ENCODE measurements around the gene GALR3.

GALR3 gene

DNA sequence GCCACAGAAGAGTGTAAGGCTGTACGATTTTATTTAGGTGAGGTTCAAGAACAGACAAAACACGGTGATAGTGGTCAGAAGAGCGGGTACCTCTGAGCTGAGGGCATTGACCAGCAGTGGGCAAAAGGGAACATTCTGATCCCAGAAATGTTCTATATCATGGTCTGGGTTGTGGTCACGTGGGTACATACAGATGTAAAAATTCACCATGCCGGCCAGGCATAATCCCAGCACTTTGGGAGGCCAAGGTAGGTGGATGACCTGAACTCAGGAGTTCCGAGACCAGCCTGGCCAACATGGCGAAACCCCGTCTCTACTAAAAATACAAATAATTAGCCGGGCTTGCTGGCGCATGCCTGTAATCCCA is 46.6 kb upstream of the GALR3 start:
- Histone ChIP-seq H3K9me3 (ENCODE audit: insufficient read depth, low read depth, low read length) (no peaks in the 10 kb centered on the region), H3K4me2 (ENCODE audit: low read depth, low read length, poor library complexity, severe bottlenecking) (no peak overlapping the region), H3K27me3 (ENCODE audit: insufficient read depth, low read length, poor library complexity, severe bottlenecking) (no peaks in the 10 kb centered on the region), H3K79me2 (ENCODE audit: insufficient read depth, low read length) (no peaks in the 10 kb centered on the region), H3K4me3 (ENCODE audit: low read length, poor library complexity, severe bottlenecking) (no peak overlapping the region), H3K9ac (ENCODE audit: low read depth, low read length, poor library complexity, severe bottlenecking) (no peak overlapping the region), H4K20me1 (ENCODE audit: insufficient read depth, low read length, poor library complexity, severe bottlenecking) (no peaks in the 10 kb centered on the region), H3K9me2 (replicated peaks; ENCODE audit: low read depth, low read length) (no peaks in the 10 kb centered on the region), H2AFZ (ENCODE audit: low read length) (no peak overlapping the region), H3K36me3 (ENCODE audit: insufficient read depth, low read length) (peaks cover 13% of the 10 kb centered on the region; the same call in 1 of the 2 replicates), H3K4me1 (ENCODE audit: insufficient read depth, low read length, poor library complexity, severe bottlenecking) (no peaks in the 10 kb centered on the region), H3F3A (ENCODE audit: low read depth) (no peaks in the 10 kb centered on the region)
- TF ChIP-seq, protein P1, sequence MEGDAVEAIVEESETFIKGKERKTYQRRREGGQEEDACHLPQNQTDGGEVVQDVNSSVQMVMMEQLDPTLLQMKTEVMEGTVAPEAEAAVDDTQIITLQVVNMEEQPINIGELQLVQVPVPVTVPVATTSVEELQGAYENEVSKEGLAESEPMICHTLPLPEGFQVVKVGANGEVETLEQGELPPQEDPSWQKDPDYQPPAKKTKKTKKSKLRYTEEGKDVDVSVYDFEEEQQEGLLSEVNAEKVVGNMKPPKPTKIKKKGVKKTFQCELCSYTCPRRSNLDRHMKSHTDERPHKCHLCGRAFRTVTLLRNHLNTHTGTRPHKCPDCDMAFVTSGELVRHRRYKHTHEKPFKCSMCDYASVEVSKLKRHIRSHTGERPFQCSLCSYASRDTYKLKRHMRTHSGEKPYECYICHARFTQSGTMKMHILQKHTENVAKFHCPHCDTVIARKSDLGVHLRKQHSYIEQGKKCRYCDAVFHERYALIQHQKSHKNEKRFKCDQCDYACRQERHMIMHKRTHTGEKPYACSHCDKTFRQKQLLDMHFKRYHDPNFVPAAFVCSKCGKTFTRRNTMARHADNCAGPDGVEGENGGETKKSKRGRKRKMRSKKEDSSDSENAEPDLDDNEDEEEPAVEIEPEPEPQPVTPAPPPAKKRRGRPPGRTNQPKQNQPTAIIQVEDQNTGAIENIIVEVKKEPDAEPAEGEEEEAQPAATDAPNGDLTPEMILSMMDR (conservative IDR thresholded peaks at IDR 0.05; ENCODE audit: low read length): no peak
- no peak for TF ChIP-seq EZH2phosphoT487 (IDR thresholded peaks at IDR 0.05; ENCODE audit: borderline replicate concordance)

DNA sequence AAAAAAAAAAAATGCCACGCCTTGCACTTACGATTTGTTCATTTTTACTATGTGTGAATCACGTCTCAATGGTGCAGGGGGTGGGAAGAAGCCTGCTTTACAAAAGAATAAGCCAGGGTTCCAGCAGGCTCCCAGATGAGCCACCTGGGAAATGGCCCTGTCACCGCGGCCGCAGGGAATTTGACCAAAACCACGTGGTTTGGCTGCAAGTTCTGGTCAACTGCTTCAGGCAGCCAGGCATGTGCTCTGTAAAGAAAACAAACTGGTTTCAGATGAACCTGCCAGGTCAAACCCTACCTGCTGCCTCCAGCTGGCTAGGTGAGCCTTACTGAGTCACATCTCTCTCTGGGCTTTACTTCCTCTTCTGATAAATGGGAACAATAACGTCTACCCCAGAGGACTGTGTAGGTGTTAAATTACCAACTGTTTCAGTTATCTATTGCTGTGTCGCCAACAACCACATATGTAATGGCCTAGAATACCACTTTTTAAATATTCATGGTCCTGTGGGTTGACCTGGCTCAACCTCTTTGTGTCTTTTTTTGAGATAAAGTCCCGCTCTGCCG is 46.0 kb upstream of the GALR3 start:
- H3K4me1 ChIP-seq (ENCODE audit: insufficient read depth, low read length, poor library complexity, severe bottlenecking): no peaks in the 10 kb centered on the region
- no peaks in the 10 kb centered on the region for H3K9me2 ChIP-seq (replicated peaks; ENCODE audit: low read depth, low read length)
- H3K9me3 ChIP-seq (ENCODE audit: insufficient read depth, low read depth, low read length): no peaks in the 10 kb centered on the region
- H3K4me3 ChIP-seq (ENCODE audit: low read length, poor library complexity, severe bottlenecking): no peak overlapping the region
- no peaks in the 10 kb centered on the region for H3K27me3 ChIP-seq (ENCODE audit: insufficient read depth, low read length, poor library complexity, severe bottlenecking)
- H3K36me3 ChIP-seq (ENCODE audit: insufficient read depth, low read length): peaks cover 9% of the 10 kb centered on the region; the same call in 1 of the 2 replicates
- no peaks in the 10 kb centered on the region for H4K20me1 ChIP-seq (ENCODE audit: insufficient read depth, low read length, poor library complexity, severe bottlenecking)
- no peak overlapping the region for H3K4me2 ChIP-seq (ENCODE audit: low read depth, low read length, poor library complexity, severe bottlenecking)
- H2AFZ ChIP-seq (ENCODE audit: low read length): no peak overlapping the region
- H3K79me2 ChIP-seq (ENCODE audit: insufficient read depth, low read length): no peaks in the 10 kb centered on the region
- TF ChIP-seq, protein P1 (conservative IDR thresholded peaks at IDR 0.05; ENCODE audit: low read length): no peak
- no peak for TF ChIP-seq EZH2phosphoT487 (IDR thresholded peaks at IDR 0.05; ENCODE audit: borderline replicate concordance)
- H3K9ac ChIP-seq (ENCODE audit: low read depth, low read length, poor library complexity, severe bottlenecking): no peak overlapping the region
- no peaks in the 10 kb centered on the region for H3F3A ChIP-seq (ENCODE audit: low read depth)

DNA sequence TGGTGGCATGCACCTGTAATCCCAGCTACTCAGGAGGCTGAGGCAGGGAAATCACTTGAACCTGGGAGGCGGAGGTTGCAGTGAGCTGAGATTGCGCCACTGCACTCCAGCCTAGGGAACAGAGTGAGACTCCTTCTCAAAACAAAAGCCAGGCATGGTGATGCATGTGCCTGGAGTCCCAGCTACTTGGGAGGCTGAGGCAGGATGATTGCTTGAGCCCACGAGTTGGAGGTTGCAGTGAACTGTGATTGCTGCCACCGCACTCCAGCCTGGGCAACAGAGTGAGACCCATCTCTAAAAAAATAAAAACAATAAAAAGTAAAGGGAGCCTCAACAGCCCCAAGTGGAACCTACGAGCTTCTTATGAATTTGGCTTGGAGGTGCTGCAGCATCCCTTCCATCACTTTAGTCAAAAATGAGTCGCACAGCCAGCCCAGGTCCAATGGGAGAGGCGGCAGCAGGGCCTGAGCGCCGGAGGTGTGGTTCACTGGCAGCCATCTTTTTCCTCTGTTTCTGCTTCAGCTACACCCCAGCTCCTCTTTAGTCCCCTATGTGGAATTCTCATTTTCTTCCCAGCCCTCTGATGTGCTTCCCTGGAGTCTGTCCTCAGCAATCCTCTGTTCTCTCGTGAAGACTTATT is 44.7 kb upstream of the GALR3 start:
- no peaks in the 10 kb centered on the region for H3K4me1 ChIP-seq (ENCODE audit: insufficient read depth, low read length, poor library complexity, severe bottlenecking)
- no peak overlapping the region for H2AFZ ChIP-seq (ENCODE audit: low read length)
- H3K4me3 ChIP-seq (ENCODE audit: low read length, poor library complexity, severe bottlenecking): no peak overlapping the region
- no peaks in the 10 kb centered on the region for H3K9me3 ChIP-seq (ENCODE audit: insufficient read depth, low read depth, low read length)
- TF ChIP-seq EZH2phosphoT487 (IDR thresholded peaks at IDR 0.05; ENCODE audit: borderline replicate concordance): no peak
- TF ChIP-seq, protein P1 (conservative IDR thresholded peaks at IDR 0.05; ENCODE audit: low read length): no peak
- H3K79me2 ChIP-seq (ENCODE audit: insufficient read depth, low read length): no peaks in the 10 kb centered on the region
- no peaks in the 10 kb centered on the region for H3K27me3 ChIP-seq (ENCODE audit: insufficient read depth, low read length, poor library complexity, severe bottlenecking)
- H3K9me2 ChIP-seq (replicated peaks; ENCODE audit: low read depth, low read length): no peaks in the 10 kb centered on the region
- H3K4me2 ChIP-seq (ENCODE audit: low read depth, low read length, poor library complexity, severe bottlenecking): no peak overlapping the region
- H3K36me3 ChIP-seq (ENCODE audit: insufficient read depth, low read length): no peaks in the 10 kb centered on the region; the same call in 1 of the 2 replicates
- no peaks in the 10 kb centered on the region for H4K20me1 ChIP-seq (ENCODE audit: insufficient read depth, low read length, poor library complexity, severe bottlenecking)
- H3K9ac ChIP-seq (ENCODE audit: low read depth, low read length, poor library complexity, severe bottlenecking): no peak overlapping the region
- H3F3A ChIP-seq (ENCODE audit: low read depth): no peaks in the 10 kb centered on the region
